Measurements from ENCODE around the gene POLR3B. TPM values are rescaled to one million over a fixed set of nuclear protein-coding genes. Genes with fewer than 3 reads are reported as not detected.

POLR3B gene
- total and polyA plus RNA-seq, 9 of the 15 experiments (the other 6 are each of a cell fraction or from before 2014, with no cell fraction given): 7.6 to 17.9 (median 14.4) TPM

DNA sequence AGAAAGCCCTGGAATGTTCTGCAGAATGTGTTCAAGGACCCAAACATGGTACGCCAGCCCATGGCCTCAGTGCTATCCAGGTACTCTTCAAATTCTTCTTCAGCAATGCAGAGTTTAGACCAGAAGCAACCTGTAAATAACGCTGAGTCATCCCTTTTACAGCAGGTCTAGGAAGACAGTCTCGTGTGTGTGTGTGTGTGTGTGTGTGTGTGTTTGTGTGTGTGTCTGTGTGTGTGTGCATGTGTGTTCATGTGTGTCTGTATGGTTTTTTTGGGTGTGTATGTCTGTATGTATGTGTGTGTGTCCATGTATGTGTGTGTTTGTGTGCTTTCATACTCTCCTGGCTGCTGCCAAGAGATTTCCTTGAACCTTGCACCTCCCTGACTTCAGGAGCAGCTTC is 165.2 kb downstream of the POLR3B start (continued):
- TF ChIP-seq JUN (IDR thresholded peaks at IDR 0.05; ENCODE audit: borderline replicate concordance, low read depth, low read length) (no peak), JUN (CRISPR knock-in tag; IDR thresholded peaks at IDR 0.05; ENCODE audit: borderline replicate concordance) (no peak), KAT2B (IDR thresholded peaks at IDR 0.05; ENCODE audit: low read depth, low read length) (no peak), THAP7 (CRISPR knock-in tag; IDR thresholded peaks at IDR 0.05) (no peak), HDAC2 (IDR thresholded peaks at IDR 0.05) (no peak), ZNF75A (CRISPR knock-in tag; IDR thresholded peaks at IDR 0.05) (no peak), ZNF785 (CRISPR knock-in tag; IDR thresholded peaks at IDR 0.05) (no peak), ETS1 (conservative IDR thresholded peaks at IDR 0.05; ENCODE audit: control insufficient read depth, low read depth, low read length) (no peak), MIER1 (IDR thresholded peaks at IDR 0.05; ENCODE audit: low read depth) (no peak), GMEB1 (CRISPR knock-in tag; IDR thresholded peaks at IDR 0.05) (no peak), NKRF (IDR thresholded peaks at IDR 0.05; ENCODE audit: borderline replicate concordance) (no peak), MTA1 (IDR thresholded peaks at IDR 0.05; ENCODE audit: borderline replicate concordance) (no peak), TSC22D4 (tag; IDR thresholded peaks at IDR 0.05) (no peak), NCOA2 (IDR thresholded peaks at IDR 0.05; ENCODE audit: partially characterized antibody in 2 of 2) (no peak), PML (IDR thresholded peaks at IDR 0.05; ENCODE audit: low read length) (no peak), ZC3H8 (IDR thresholded peaks at IDR 0.05) (no peak), POLR2H (tag; IDR thresholded peaks at IDR 0.05; ENCODE audit: low read depth) (no peak)

Data from K562 (cell line).